GM12873 (cell line): ENCODE data around the gene TMCC1.

Source experiments
- CTCF ChIP-seq: IDR thresholded peaks from 2 replicates; pipeline ENCODE4 v1.5.1; 2012; ENCODE audit warnings: low read depth, mild to moderate bottlenecking, moderate library complexity, low read length, control low read depth; ENCODE audit not compliant: insufficient read depth; ENCODE audit errors: missing control alignments

The TMCC1 gene

DNA sequence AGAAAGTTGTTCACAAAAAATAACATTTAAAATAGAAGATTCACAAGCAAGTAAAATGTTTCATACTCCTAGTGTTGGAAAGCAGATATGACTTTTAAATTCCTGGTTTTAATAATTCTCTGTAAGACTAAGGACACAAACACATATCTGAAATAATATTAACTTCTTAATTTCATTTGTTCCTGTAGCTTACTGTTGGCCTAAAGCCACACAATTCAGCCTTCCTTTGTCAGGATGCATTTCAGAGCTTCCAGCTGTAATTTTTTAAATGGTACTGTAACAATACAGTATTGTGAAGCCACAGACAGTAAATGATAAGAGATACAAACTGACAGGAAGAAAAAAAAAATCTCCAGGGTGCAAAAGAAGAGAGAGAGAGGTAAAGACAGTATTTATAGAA lies 84.2 kb downstream of the TMCC1 start:
- TF ChIP-seq CTCF = no peak

DNA sequence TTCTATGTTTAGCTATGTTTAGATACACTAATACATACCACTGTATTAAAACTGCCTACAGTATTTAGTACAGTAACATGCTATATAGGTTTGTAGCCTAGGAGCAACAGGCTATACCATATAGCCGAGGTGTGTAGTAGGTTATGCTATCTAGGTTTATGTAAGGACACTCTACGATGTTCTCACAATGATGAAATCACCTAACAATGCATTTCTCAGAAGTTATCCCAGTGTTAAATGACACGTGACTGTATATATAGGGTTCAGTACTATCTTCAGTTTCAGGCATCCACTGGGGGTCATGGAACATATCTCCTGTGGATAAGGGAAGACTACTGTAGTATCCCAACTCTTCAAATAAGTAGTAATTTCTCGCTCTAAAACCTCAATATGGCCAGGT lies 97.4 kb downstream of the TMCC1 start:
- TF ChIP-seq CTCF = no peak

GRCh38 chr3:129795186-129796010 lies 98.1 kb downstream of the TMCC1 start:
- TF ChIP-seq CTCF = no peak

DNA sequence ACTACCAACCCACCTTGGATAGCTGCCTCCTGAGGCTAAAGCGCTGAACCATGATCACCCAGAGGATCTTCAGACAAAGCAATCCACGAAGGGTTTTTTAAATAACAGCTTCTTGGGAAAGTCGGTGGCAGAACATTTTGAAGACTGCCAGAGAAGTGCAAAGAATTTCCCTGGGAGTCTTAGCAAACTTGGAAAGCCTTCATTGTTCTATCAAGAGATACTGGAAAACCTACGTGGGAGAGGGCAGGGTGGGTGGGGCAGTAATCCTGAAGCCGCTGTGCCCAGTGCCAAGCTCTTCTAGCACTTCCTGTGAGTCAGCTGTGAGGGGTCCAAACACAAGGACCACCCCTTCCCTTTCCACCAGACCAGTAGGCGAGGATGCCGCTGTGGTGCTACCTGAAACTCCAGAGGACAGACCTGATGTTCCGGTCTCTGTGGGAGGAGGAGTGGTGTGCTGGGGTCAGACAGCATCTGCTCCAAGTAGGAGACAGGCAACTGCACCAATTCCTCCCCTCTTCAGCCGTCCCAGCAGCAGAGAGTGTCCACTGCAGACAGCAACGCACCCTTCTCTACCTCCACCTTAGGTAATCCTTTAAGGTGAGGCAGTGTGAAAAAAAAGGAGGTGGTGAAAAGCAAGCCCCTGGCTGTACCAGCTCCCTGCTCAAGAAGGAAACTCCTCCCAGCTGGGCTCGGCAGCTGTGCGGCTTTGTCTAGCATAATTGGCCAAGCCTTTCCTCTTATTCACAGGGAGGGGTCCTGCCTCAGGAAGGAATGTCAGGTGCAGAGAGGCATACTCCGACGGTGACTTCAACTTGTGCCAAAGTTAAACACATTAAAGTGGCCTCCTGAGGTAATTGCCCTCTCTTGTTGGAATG lies 99.0 kb downstream of the TMCC1 start:
- TF ChIP-seq CTCF = no peak

- no peak for TF ChIP-seq CTCF
Measured at GRCh38 chr3:129793942-129794310, 99.6 kb downstream of the TMCC1 start.

DNA sequence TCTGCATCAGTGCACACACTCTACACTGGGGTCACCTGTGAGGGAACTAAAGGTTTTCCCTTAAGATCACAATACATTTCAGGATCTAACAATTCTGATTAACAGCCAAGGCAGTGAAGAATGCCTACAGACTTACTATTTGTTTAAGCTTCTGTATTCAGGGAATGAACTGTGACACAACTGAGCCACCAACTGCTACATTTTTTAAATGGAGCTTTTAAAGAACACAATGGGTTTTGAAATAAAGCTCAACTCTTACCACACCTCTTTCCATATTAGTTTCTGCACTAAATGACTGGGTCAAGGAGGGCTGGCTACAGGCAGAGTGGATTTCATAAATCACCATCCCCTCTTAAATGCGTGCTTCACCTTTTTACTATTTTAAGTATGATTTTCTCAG lies 100.2 kb downstream of the TMCC1 start:
- no peak for TF ChIP-seq CTCF

- TF ChIP-seq CTCF = no peak
Measured at GRCh38 chr3:129783470-129783869, 110.0 kb downstream of the TMCC1 start.
